ENCODE data around the gene TINAGL1.

Gene TINAGL1

DNA sequence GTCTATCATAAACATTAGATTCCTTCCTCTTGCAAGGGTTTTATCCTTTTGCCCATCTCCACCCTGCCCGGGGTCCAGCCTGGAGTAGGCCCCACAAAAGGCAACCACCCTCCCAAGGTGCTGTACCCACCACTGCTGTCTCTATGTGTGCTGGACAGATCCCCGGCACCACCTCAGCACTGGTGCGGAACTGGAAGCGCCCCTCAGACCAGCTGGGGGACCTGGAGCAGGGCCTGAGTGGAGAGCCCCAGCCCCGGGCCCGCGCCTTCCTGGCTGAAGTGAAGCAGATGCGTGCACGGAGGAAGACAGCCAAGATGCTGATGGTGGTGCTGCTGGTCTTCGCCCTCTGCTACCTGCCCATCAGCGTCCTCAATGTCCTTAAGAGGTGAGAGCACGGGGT, 47.0 kb downstream of the TINAGL1 start:
- Histone ChIP-seq H3K4me1 (ENCODE audit: control insufficient read depth, insufficient read depth, low read length) (peaks cover 3% of the 10 kb centered on the region), H3K4me3 (ENCODE audit: low read length) (no peak overlapping the region)

DNA sequence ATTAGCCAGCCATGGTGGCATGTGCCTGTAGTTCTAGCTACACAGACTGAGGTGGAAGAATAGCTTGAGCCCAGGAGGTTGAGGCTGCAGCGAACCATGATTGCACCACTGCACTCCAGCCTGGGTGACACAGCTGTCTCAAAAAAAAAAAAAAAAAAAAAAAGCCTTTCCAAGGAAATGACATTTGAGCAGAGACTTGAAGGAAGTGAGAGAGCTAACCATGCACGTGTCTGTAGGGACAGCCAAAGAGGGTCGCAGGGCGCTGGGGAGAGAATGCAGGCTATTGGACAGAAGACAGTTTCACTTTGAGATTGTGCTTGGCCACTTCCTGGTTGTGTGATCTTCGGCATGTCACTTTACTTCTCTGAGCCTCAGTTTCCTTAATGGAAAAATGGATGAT, 48.0 kb downstream of the TINAGL1 start:
- Histone ChIP-seq H3K27me3 (ENCODE audit: control insufficient read depth, insufficient read depth, low read length) (no peaks in the 10 kb centered on the region), H3K27ac (ENCODE audit: low read depth, low read length) (no peak overlapping the region), H3K36me3 (ENCODE audit: control insufficient read depth, insufficient read depth, low read length) (no peaks in the 10 kb centered on the region), H3K4me3 (ENCODE audit: low read length) (no peak overlapping the region), H3K9ac (ENCODE audit: low read length) (no peak overlapping the region), H3K4me1 (ENCODE audit: control insufficient read depth, insufficient read depth, low read length) (peaks cover 4% of the 10 kb centered on the region)

More for the DNA sequence above, 47.0 kb downstream of the TINAGL1 start:
- Histone ChIP-seq H3K36me3 (ENCODE audit: control insufficient read depth, insufficient read depth, low read length) (no peaks in the 10 kb centered on the region), H3K27ac (ENCODE audit: low read depth, low read length) (no peak overlapping the region), H3K27me3 (ENCODE audit: control insufficient read depth, insufficient read depth, low read length) (peaks cover 3% of the 10 kb centered on the region), H3K9ac (ENCODE audit: low read length) (no peak overlapping the region)

DNA sequence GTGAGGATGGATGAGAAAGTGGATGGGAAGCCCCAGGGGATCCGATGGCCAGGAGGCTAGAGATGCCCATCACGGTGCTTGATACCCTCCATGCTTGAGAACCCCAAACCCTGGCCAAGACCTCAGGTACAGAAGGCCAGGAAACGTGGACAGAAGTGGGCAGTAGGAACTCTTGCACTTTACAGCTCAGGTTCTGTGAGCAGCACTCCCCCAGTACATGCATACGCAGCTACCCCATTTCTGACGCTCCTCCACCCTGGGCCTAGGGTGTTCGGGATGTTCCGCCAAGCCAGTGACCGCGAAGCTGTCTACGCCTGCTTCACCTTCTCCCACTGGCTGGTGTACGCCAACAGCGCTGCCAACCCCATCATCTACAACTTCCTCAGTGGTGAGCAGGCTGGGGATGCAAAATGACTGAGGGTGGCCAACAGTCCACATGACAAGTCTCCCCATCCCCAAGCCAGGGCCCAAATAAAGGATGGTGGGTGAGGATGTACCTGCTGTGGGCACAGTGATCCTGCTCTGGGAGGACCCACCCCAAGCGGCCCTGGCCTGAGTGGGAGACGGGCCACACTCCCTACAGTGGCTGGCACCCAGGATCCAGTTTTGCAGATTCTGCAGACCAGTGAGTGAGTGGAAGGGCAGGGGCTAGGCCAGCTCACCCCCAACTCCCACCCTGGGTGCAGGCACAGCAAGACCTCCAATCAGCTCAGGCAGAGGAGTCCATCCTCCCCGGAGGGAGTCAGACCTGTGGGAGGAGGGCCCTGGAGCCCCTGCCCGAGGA, 48.6 kb downstream of the TINAGL1 start:
- H3K27ac ChIP-seq (ENCODE audit: low read depth, low read length): no peak overlapping the region
- peaks cover 4% of the 10 kb centered on the region for H3K4me1 ChIP-seq (ENCODE audit: control insufficient read depth, insufficient read depth, low read length)
- peaks cover 2% of the 10 kb centered on the region for H3K36me3 ChIP-seq (ENCODE audit: control insufficient read depth, insufficient read depth, low read length)

DNA sequence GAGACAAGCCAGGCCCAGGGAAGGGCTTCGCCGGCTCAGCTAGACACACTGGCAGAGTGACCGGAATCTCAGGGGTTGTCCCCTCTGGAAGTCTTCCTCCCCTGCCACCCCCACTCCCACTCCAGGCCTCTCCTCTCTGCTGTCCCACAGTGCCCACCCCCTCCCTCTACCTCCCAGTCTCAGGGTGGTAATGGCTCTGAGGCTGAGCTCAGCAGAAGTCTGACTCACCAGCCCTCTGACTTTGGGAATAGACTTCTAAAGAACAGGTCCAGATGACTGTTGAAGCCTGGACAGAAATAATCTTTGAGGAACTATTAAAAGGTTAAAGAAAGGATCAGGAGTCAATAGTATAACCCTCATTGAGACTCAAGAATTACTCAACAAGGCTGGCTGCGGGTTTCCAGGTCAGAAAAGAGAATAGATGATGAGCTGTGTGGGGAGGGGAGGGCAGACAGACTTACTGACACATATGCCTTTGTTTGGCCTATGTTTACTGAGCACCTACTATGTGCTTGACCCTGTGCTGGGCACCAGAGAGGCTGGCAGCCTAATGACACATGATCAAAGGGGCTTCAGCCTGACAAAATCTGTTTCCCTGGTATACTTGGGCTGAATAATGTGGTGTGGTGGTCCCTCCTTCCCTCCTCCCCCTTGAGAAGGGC, 49.4 kb downstream of the TINAGL1 start:
- no peaks in the 10 kb centered on the region for H3K27me3 ChIP-seq (ENCODE audit: control insufficient read depth, insufficient read depth, low read length)
- H3K4me3 ChIP-seq (ENCODE audit: low read length): no peak overlapping the region
- peaks cover 8% of the 10 kb centered on the region for H3K36me3 ChIP-seq (ENCODE audit: control insufficient read depth, insufficient read depth, low read length)
- H3K4me1 ChIP-seq (ENCODE audit: control insufficient read depth, insufficient read depth, low read length): peaks cover 4% of the 10 kb centered on the region
- H3K9ac ChIP-seq (ENCODE audit: low read length): no peak overlapping the region
- no peak overlapping the region for H3K27ac ChIP-seq (ENCODE audit: low read depth, low read length)

More for the DNA sequence above, 48.6 kb downstream of the TINAGL1 start:
- Histone ChIP-seq H3K9ac (ENCODE audit: low read length) (no peak overlapping the region), H3K27me3 (ENCODE audit: control insufficient read depth, insufficient read depth, low read length) (no peaks in the 10 kb centered on the region), H3K4me3 (ENCODE audit: low read length) (no peak overlapping the region)

DNA sequence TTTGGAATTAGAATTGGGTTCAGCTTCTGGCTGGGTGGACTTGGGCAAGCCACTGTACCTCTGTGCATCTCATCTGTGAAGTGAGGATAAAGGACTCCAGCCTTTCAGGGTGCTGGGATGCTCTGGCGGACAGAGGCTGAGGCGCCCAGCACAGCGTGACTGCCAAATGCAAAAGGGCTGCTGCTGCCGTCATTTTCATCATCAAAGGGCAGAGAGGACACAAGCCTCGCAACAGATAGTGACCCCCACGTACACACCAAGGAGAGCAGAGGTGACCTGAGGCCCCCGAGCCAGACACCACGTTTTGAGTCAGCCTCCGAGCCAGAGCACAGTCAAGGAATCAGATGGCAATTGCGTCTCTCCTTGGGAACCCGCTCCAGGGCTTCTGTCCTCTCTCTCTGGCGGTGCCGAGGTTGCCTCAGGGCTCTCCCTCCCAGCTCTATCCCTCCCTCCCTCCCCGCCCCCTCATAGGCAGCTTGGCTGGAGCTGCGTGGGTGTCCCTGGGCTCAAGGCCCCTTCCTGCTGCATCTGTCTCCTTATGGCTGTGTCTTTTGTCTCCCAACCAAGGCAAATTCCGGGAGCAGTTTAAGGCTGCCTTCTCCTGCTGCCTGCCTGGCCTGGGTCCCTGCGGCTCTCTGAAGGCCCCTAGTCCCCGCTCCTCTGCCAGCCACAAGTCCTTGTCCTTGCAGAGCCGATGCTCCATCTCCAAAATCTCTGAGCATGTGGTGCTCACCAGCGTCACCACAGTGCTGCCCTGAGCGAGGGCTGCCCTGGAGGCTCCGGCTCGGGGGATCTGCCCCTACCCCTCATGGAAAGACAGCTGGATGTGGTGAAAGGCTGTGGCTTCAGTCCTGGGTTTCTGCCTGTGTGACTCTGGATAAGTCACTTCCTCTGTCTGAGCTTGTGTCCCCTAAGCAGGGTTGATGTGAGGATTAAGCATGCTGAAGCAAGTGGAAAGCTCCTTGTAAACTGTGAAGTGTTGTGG, 50.2 kb downstream of the TINAGL1 start:
- H3K4me3 ChIP-seq (ENCODE audit: low read length): no peak overlapping the region
- H3K36me3 ChIP-seq (ENCODE audit: control insufficient read depth, insufficient read depth, low read length): peaks cover 16% of the 10 kb centered on the region
- H3K4me1 ChIP-seq (ENCODE audit: control insufficient read depth, insufficient read depth, low read length): peaks cover 4% of the 10 kb centered on the region
- no peak overlapping the region for H3K27ac ChIP-seq (ENCODE audit: low read depth, low read length)
- no peaks in the 10 kb centered on the region for H3K27me3 ChIP-seq (ENCODE audit: control insufficient read depth, insufficient read depth, low read length)
- H3K9ac ChIP-seq (ENCODE audit: low read length): no peak overlapping the region

DNA sequence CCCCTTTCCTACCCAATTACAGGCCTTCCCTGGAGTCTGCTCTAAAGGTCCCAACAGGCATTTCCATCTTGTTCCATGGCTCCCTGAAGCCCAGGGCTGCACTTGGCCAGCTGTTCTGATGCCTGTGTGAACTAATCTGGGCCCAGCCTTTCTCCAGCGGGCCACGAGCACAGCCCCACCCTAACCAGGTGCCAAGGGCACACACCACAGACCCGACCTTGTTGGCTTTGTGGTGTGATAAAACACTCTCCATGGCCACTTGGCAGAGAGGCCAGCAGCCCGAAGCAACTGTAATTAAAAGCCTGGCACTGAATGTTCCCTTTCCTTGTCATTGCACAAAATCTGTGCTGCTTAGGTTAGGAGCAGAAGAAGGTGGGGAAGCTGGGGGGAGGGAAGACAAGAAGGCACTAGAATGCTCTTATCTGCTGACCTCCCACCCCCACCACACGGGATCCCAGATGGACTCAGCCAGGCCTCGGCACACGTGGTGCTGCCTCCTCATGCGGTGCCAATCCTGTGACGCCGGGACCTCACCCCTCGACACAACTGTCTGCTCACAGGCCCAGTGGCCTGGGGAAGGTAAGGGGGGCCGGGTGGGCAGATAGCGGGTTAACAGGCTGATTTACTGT, 51.1 kb downstream of the TINAGL1 start:
- Histone ChIP-seq H3K4me3 (ENCODE audit: low read length) (no peak overlapping the region), H3K27me3 (ENCODE audit: control insufficient read depth, insufficient read depth, low read length) (no peaks in the 10 kb centered on the region), H3K4me1 (ENCODE audit: control insufficient read depth, insufficient read depth, low read length) (peaks cover 4% of the 10 kb centered on the region), H3K9ac (ENCODE audit: low read length) (no peak overlapping the region), H3K36me3 (ENCODE audit: control insufficient read depth, insufficient read depth, low read length) (peaks cover 25% of the 10 kb centered on the region), H3K27ac (ENCODE audit: low read depth, low read length) (peak overlapping the region; percentile 46)

DNA sequence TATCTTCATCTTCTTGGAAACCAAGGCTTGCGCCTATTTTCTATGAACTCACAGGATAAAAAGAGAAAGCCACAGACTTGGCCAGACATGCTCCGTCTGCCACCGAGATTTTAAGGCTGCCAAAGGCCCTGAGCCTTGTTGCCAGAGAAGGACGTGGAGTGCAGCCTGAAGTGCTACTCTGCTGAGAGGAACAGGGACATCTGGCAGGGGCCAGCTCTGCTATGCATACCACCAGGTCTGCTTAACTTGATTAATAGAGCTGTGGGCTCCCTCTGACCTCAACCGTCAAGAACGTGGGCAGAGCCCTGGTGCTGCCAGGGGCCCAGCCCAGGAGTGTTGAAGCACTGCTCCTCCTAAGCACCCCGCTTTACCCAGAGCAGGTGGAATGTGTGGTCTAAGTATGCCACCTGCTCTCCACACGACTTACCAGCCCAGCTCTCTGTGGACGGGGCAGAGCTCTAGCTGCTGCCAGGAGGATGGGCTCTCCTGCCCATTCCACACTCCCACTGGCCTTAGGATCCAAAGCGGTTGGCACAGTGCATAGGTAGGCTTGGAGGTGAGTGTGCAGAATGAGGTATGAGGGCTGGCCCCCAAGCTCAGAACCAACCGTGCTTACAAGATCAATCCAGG, 51.7 kb downstream of the TINAGL1 start:
- Histone ChIP-seq H3K27me3 (ENCODE audit: control insufficient read depth, insufficient read depth, low read length) (no peaks in the 10 kb centered on the region), H3K4me3 (ENCODE audit: low read length) (no peak overlapping the region), H3K9ac (ENCODE audit: low read length) (no peak overlapping the region), H3K36me3 (ENCODE audit: control insufficient read depth, insufficient read depth, low read length) (peaks cover 30% of the 10 kb centered on the region), H3K27ac (ENCODE audit: low read depth, low read length) (peak overlapping the region; percentile 49), H3K4me1 (ENCODE audit: control insufficient read depth, insufficient read depth, low read length) (peaks cover 4% of the 10 kb centered on the region)

DNA sequence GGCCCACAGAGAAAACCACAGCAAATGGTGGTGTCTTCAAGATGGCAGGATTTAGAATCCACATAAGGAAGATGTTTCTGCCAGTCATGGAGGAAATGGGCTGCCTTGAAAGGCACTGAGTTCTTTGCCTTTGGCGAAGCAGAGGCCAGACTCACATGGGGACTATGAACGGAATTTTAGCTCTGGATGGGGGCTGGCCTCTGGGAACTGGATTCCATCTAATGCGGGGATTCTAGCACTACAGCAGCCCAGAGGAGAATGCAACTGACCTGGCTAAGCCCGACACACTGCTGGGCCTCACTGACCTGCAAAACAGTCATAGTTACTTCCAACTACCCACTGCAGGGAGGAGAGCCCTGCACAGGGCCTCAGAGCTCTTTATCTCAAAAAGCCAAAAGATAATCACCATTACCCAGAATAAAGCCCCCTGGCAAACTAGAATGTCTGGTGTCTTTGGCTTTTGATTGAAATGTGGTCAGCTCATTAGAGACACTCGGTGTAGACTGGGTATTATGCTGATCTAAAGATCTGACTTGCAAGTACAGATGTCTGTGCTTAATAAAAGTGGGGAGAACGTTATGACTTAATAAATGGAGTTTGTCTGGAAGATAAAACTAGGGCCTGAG, 52.7 kb downstream of the TINAGL1 start:
- Histone ChIP-seq H3K4me3 (ENCODE audit: low read length) (no peak overlapping the region), H3K4me1 (ENCODE audit: control insufficient read depth, insufficient read depth, low read length) (peaks cover 4% of the 10 kb centered on the region), H3K36me3 (ENCODE audit: control insufficient read depth, insufficient read depth, low read length) (peaks cover 32% of the 10 kb centered on the region), H3K9ac (ENCODE audit: low read length) (no peak overlapping the region), H3K27me3 (ENCODE audit: control insufficient read depth, insufficient read depth, low read length) (no peaks in the 10 kb centered on the region), H3K27ac (ENCODE audit: low read depth, low read length) (no peak overlapping the region)

DNA sequence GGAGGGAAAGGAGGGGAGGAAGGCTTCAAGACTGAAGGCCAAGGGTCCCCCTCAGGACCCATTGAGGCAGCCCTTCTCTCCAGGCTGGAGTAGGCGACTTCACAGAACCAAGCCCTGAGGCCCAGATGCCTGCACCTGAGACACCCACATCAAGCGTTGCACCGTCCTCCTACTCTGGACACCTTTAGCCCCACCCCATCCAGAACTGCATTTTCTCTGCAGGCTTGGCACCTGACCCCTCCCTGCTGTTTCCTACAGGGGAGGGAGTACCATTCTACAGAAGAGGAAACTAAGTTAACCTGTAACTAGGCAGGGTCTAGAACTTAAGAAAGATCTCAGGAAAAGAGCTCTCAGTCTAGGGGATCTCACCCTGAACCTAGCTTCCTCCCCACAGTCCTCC, 56.3 kb downstream of the TINAGL1 start:
- no peaks in the 10 kb centered on the region for H3K27me3 ChIP-seq (ENCODE audit: control insufficient read depth, insufficient read depth, low read length)
- peaks cover 4% of the 10 kb centered on the region for H3K4me1 ChIP-seq (ENCODE audit: control insufficient read depth, insufficient read depth, low read length)
- no peak overlapping the region for H3K9ac ChIP-seq (ENCODE audit: low read length)
- no peak overlapping the region for H3K27ac ChIP-seq (ENCODE audit: low read depth, low read length)
- H3K36me3 ChIP-seq (ENCODE audit: control insufficient read depth, insufficient read depth, low read length): peaks cover 32% of the 10 kb centered on the region
- H3K4me3 ChIP-seq (ENCODE audit: low read length): no peak overlapping the region

DNA sequence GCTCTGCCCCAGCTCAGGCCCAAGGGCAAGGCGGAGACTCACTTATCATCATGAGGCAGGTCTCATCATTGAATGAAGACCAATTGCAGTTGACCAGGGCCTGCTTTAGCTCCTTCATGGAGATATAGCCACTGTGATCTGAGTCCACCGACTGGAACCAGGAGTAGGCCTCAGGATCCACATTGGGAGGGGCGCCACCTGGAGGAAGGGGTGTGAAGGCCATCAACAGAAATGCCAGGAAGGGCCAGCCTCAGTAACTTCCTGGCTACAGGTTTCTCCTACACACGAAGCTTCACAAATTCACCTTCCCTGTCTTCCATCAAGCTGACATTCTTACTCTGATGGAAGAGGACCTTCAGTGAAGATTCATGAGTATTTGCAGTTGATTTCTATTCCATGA, 56.8 kb downstream of the TINAGL1 start:
- Histone ChIP-seq H3K36me3 (ENCODE audit: control insufficient read depth, insufficient read depth, low read length) (peaks cover 32% of the 10 kb centered on the region), H3K4me3 (ENCODE audit: low read length) (no peak overlapping the region), H3K27me3 (ENCODE audit: control insufficient read depth, insufficient read depth, low read length) (no peaks in the 10 kb centered on the region), H3K4me1 (ENCODE audit: control insufficient read depth, insufficient read depth, low read length) (peaks cover 3% of the 10 kb centered on the region), H3K27ac (ENCODE audit: low read depth, low read length) (no peak overlapping the region), H3K9ac (ENCODE audit: low read length) (no peak overlapping the region)
